PC-3 (cell line): ENCODE data around the gene ST6GALNAC6.

ENCODE experiments used
- EZH2 ChIP-seq: fragments of 300-600 bp; sonication (generic); IDR thresholded peaks from one replicate; pipeline ENCODE4 v1.6.1; 2017; ENCODE audit warnings: antibody characterized with exemption, mild to moderate bottlenecking, low read length; ENCODE audit not compliant: unreplicated experiment
- EZH2phosphoT487 ChIP-seq: fragments of 300-600 bp; sonication (generic); IDR thresholded peaks from 2 replicates; pipeline ENCODE4 v1.6.1; 2018; ENCODE audit warnings: mild to moderate bottlenecking, antibody characterized with exemption, low read length, borderline replicate concordance
- TF ChIP-seq, protein P1 (sequence below): fragments of 300-600 bp; sonication (generic); conservative IDR thresholded peaks from 2 replicates; pipeline ENCODE4 v1.5.1; 2017; ENCODE audit warnings: antibody characterized with exemption, low read depth, mild to moderate bottlenecking, low read length

- no peak for TF ChIP-seq EZH2
- TF ChIP-seq, protein P1, sequence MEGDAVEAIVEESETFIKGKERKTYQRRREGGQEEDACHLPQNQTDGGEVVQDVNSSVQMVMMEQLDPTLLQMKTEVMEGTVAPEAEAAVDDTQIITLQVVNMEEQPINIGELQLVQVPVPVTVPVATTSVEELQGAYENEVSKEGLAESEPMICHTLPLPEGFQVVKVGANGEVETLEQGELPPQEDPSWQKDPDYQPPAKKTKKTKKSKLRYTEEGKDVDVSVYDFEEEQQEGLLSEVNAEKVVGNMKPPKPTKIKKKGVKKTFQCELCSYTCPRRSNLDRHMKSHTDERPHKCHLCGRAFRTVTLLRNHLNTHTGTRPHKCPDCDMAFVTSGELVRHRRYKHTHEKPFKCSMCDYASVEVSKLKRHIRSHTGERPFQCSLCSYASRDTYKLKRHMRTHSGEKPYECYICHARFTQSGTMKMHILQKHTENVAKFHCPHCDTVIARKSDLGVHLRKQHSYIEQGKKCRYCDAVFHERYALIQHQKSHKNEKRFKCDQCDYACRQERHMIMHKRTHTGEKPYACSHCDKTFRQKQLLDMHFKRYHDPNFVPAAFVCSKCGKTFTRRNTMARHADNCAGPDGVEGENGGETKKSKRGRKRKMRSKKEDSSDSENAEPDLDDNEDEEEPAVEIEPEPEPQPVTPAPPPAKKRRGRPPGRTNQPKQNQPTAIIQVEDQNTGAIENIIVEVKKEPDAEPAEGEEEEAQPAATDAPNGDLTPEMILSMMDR, result no peak
- no peak for TF ChIP-seq EZH2phosphoT487
Observed at GRCh38 chr9:127867356-127868277, 31.8 kb downstream of the ST6GALNAC6 start.
